ENCODE results near the gene ATXN1. TPM values are rescaled to one million over a fixed set of nuclear protein-coding genes. Genes with fewer than 3 reads are reported as not detected.
"Not testable (repeated sequence)": the region's sequence is repeated elsewhere in the genome, so short reads cannot be mapped to it uniquely, and the experiment has no call there.

The ATXN1 gene
- total RNA-seq, 4 donors from 2014 or later, result 26.4 to 46.4 (median 36.1) TPM

DNA sequence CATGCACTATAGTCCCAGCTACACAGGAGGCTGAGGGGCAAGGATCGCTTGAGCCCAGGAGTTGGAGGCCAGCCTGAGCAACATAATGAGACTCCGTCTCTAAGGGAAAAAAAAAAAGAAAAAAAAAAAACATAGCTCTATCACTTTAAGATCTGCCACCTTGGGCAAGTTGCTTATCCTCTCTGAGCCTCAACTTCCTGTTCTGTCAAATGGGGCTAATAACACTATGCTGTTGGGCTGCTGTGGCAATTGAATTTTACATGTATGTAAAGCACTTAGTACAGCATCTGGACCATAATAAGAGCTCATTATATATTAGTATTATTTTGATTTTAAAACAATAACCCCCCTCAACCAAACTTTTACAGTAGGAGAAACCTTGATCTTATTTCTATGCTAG lies 141.5 kb downstream of the ATXN1 start:
- ATAC-seq (ENCODE audit: low FRiP score) (no peak), DNase-seq (ENCODE audit: low spot score) (no peak)

GRCh38 chr6:16618962-16619361 lies 142.3 kb downstream of the ATXN1 start:
- no peak for DNase-seq (ENCODE audit: low spot score)
- TF ChIP-seq, protein P1, sequence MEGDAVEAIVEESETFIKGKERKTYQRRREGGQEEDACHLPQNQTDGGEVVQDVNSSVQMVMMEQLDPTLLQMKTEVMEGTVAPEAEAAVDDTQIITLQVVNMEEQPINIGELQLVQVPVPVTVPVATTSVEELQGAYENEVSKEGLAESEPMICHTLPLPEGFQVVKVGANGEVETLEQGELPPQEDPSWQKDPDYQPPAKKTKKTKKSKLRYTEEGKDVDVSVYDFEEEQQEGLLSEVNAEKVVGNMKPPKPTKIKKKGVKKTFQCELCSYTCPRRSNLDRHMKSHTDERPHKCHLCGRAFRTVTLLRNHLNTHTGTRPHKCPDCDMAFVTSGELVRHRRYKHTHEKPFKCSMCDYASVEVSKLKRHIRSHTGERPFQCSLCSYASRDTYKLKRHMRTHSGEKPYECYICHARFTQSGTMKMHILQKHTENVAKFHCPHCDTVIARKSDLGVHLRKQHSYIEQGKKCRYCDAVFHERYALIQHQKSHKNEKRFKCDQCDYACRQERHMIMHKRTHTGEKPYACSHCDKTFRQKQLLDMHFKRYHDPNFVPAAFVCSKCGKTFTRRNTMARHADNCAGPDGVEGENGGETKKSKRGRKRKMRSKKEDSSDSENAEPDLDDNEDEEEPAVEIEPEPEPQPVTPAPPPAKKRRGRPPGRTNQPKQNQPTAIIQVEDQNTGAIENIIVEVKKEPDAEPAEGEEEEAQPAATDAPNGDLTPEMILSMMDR (IDR thresholded peaks at IDR 0.05), result no peak
- no peak for ATAC-seq (ENCODE audit: low FRiP score)

More for the DNA sequence above, 141.5 kb downstream of the ATXN1 start:
- TF ChIP-seq, protein P1 (IDR thresholded peaks at IDR 0.05), result no peak

- not testable (repeated sequence) for ATAC-seq (ENCODE audit: low FRiP score); DNase-seq (ENCODE audit: low spot score)
Measured at GRCh38 chr6:16615215-16615614, 146.0 kb downstream of the ATXN1 start.

DNA sequence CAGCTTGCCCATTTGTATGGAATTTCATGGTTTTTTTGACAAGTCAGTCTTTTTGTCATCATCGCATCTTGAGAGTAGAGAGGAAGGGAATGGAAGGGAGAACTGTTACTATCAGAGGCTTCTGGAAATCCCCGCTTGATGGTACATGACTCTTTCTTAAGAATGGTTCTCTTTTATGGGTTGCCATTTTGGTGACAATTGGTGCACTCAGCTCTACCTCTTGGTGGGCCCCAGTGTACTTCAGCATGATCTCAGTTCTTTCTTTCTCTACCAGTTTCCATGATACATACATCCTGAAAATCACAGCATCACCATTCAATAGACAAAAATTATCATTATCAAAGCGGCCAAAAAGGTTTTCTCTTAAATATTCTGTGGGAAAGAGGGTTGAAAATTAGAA lies 147.1 kb downstream of the ATXN1 start:
- not testable (repeated sequence) for DNase-seq (ENCODE audit: low spot score); ATAC-seq (ENCODE audit: low FRiP score)

GRCh38 chr6:16613504-16613903 lies 147.8 kb downstream of the ATXN1 start:
- ATAC-seq (ENCODE audit: low FRiP score); DNase-seq (ENCODE audit: low spot score): not testable (repeated sequence)

GRCh38 chr6:16608444-16608843 lies 152.8 kb downstream of the ATXN1 start:
- no peak for DNase-seq (ENCODE audit: low spot score)
- ATAC-seq (ENCODE audit: low FRiP score), result no peak
- TF ChIP-seq, protein P1 (IDR thresholded peaks at IDR 0.05), result no peak

GRCh38 chr6:16602035-16602434 lies 159.2 kb downstream of the ATXN1 start:
- ATAC-seq (ENCODE audit: low FRiP score), result no peak
- TF ChIP-seq, protein P1 (IDR thresholded peaks at IDR 0.05), result no peak

DNA sequence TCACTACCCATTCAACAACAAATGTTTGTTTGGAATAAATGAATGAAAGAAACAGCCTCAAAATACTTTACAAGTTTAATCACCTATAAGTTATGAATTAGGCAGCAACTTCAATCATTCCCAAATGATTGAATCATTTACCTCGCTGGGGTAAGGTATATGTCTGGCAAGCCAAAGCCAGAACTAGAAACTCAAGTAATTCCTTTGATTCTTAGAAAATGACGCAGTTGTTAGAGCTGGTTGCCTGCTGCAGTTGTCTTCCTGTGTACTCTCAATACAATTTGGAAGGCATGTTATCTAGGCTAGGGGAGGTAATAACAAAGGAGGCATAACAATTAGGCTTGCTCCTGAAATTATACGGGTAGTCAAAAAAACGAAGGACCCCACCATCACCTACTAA lies 160.6 kb downstream of the ATXN1 start:
- no peak for ATAC-seq (ENCODE audit: low FRiP score)
- TF ChIP-seq, protein P1 (IDR thresholded peaks at IDR 0.05), result no peak
- no peak for DNase-seq (ENCODE audit: low spot score)

More at GRCh38 chr6:16602035-16602434, 159.2 kb downstream of the ATXN1 start:
- no peak for DNase-seq (ENCODE audit: low spot score)

DNA sequence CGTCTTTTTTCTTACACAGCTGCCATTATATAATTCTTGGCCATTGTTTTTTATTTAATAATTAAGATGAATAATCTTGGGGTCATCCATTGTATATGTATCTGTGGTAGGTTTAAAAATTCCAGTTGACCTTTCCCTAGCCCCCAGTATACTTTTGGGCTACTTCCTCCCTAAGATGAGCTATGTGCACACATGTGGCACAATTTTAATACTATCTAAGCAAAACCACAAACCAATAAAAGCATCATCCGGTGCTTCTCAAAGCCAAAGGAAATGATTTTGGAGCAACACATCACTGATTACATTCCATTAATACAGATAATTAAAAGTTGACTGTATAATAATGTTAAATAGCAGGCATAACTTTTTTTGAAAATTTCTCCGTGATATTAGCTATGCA lies 161.2 kb downstream of the ATXN1 start:
- ATAC-seq (ENCODE audit: low FRiP score) (no peak), DNase-seq (ENCODE audit: low spot score) (no peak)
- TF ChIP-seq, protein P1 (IDR thresholded peaks at IDR 0.05), result no peak
